GM12873 (cell line): ENCODE data around the gene DDX4.

Experiments used
- CTCF ChIP-seq: IDR thresholded peaks from 2 replicates; pipeline ENCODE4 v1.5.1; 2012; ENCODE audit warnings: low read depth, mild to moderate bottlenecking, moderate library complexity, low read length, control low read depth; ENCODE audit not compliant: insufficient read depth; ENCODE audit errors: missing control alignments

The DDX4 gene

GRCh38 chr5:55864606-55865541 lies 127.0 kb downstream of the DDX4 start:
- no peak for TF ChIP-seq CTCF

- no peak for TF ChIP-seq CTCF
Measured at GRCh38 chr5:55865831-55866230, 128.0 kb downstream of the DDX4 start.

GRCh38 chr5:55866485-55866884 lies 128.6 kb downstream of the DDX4 start:
- TF ChIP-seq CTCF: no peak
